IMR-90 (cell line): Measurements from ENCODE around the gene METTL15. TPM values are rescaled to one million over a fixed set of nuclear protein-coding genes. Genes with fewer than 3 reads are reported as not detected.

Experiments
- ATAC-seq: fragments of 200-7000 bp; cut with Tn5 transposase; 2 replicates; pipeline ENCODE4 v1.9.1; 2020; ENCODE audit warnings: low read depth, mild to moderate bottlenecking, moderate library complexity
- BruUV-seq: library from RNA; stranded (reverse); fragments of 400-500 nt; replicated peaks from 2 replicates; lab custom pipeline; 2021; lab: Mats Ljungman, UMichigan
- CTCF ChIA-PET: fragments of 300-600 bp; formaldehyde crosslinking; extraction: SDS; loops from one replicate; lab custom pipeline; 2021; ENCODE audit warnings: antibody characterized with exemption; lab: Yijun Ruan, JAX
- POLR2A ChIA-PET: fragments of 300-600 bp; sonication (Branson Sonifier 250); formaldehyde crosslinking; loops from one replicate; lab custom pipeline; 2022; ENCODE audit warnings: antibody characterized with exemption; ENCODE audit not compliant: unreplicated experiment; lab: Charles Lee
- DNase-seq: peaks from one replicate; pipeline ENCODE4 v3.0.0; 2013
- H2AFZ ChIP-seq: replicated peaks from 2 replicates; pipeline ENCODE3; 2013; ENCODE audit warnings: low read length, mild to moderate bottlenecking; ENCODE audit not compliant: poor library complexity
- H2AK5ac ChIP-seq: 2 replicates; pipeline ENCODE4 v1.6.1; 2013; ENCODE audit warnings: low read depth, low read length, inconsistent platforms
- H2AK9ac ChIP-seq: replicated peaks from 2 replicates; pipeline ENCODE3; 2013; ENCODE audit warnings: mild to moderate bottlenecking, low read depth, low read length, moderate library complexity; ENCODE audit not compliant: poor library complexity
- H2BK120ac ChIP-seq: 2 replicates; pipeline ENCODE4 v1.6.1; 2013; ENCODE audit warnings: low read depth, low read length, inconsistent platforms
- H2BK15ac ChIP-seq: 3 replicates; pipeline ENCODE4 v1.6.1; 2013; ENCODE audit warnings: low read depth, low read length, inconsistent platforms
- H2BK20ac ChIP-seq: 2 replicates; pipeline ENCODE4 v1.6.1; 2013; ENCODE audit warnings: low read depth, mild to moderate bottlenecking, inconsistent platforms, low read length, moderate library complexity
- H2BK5ac ChIP-seq: 2 replicates; pipeline ENCODE4 v1.6.1; 2013; ENCODE audit warnings: mild to moderate bottlenecking, low read depth, low read length, inconsistent platforms; ENCODE audit not compliant: poor library complexity, severe bottlenecking
- H3K14ac ChIP-seq: replicated peaks from 2 replicates; pipeline ENCODE4 v1.6.1; 2013; ENCODE audit warnings: low read depth, low read length, inconsistent platforms
- H3K18ac ChIP-seq: 2 replicates; pipeline ENCODE4 v1.6.1; 2013; ENCODE audit warnings: low read depth, low read length, control low read depth
- H3K23ac ChIP-seq: 2 replicates; pipeline ENCODE4 v1.6.1; 2013; ENCODE audit warnings: low read depth, low read length, inconsistent platforms
- H3K27ac ChIP-seq: 2 replicates; pipeline ENCODE4 v1.5.1; 2013; ENCODE audit warnings: mild to moderate bottlenecking, control low read depth, low read length; ENCODE audit not compliant: insufficient read depth
- H3K27me3 ChIP-seq: 2 replicates; pipeline ENCODE4 v1.6.1; 2013; ENCODE audit warnings: low read length; ENCODE audit not compliant: control insufficient read depth, insufficient read depth
- H3K36me3 ChIP-seq: 2 replicates; pipeline ENCODE4 v1.6.1; 2013; ENCODE audit warnings: low read length, mixed read lengths; ENCODE audit not compliant: control insufficient read depth, insufficient read depth
- H3K4ac ChIP-seq: 2 replicates; pipeline ENCODE4 v1.6.1; 2013; ENCODE audit warnings: low read depth, low read length, inconsistent platforms
- H3K4me1 ChIP-seq: 2 replicates; pipeline ENCODE4 v1.6.1; 2013; ENCODE audit warnings: low read length, mixed read lengths; ENCODE audit not compliant: control insufficient read depth, insufficient read depth
- H3K4me2 ChIP-seq: 2 replicates; pipeline ENCODE4 v1.6.1; 2013; ENCODE audit warnings: low read depth, mild to moderate bottlenecking, control low read depth, low read length, moderate library complexity
- H3K4me3 ChIP-seq: 2 replicates; pipeline ENCODE4 v1.5.1; 2013; ENCODE audit warnings: low read depth, mild to moderate bottlenecking, control low read depth, low read length, moderate library complexity; ENCODE audit not compliant: insufficient read depth
- H3K56ac ChIP-seq: 2 replicates; pipeline ENCODE4 v1.6.1; 2013; ENCODE audit warnings: low read length, inconsistent platforms; ENCODE audit not compliant: insufficient read depth; ENCODE audit errors: extremely low read depth
- H3K79me1 ChIP-seq, 2 experiments: 2 replicates each; pipeline ENCODE4 v1.6.1; 2013; ENCODE audit warnings: low read length in 2 of 2, inconsistent platforms in 1 of 2, low read depth in 1 of 2
- H3K9ac ChIP-seq: 2 replicates; pipeline ENCODE4 v1.6.1; 2013; ENCODE audit warnings: low read depth, low read length, control low read depth
- H3K9me1 ChIP-seq: 2 replicates; pipeline ENCODE4 v1.6.1; 2013; ENCODE audit warnings: low read length, inconsistent platforms; ENCODE audit not compliant: insufficient read depth
- H3K9me3 ChIP-seq: 2 replicates; pipeline ENCODE4 v1.6.1; 2013; ENCODE audit warnings: low read length; ENCODE audit not compliant: control insufficient read depth, insufficient read depth
- H4K20me1 ChIP-seq: 2 replicates; pipeline ENCODE4 v1.6.1; 2013; ENCODE audit warnings: low read length, inconsistent platforms; ENCODE audit not compliant: insufficient read depth
- H4K5ac ChIP-seq: 2 replicates; pipeline ENCODE4 v1.6.1; 2013; ENCODE audit warnings: mild to moderate bottlenecking, low read depth, low read length, control low read depth
- H4K8ac ChIP-seq, 2 experiments: 2 replicates each; pipeline ENCODE4 v1.6.1; 2013; ENCODE audit warnings: low read depth in 2 of 2, low read length in 2 of 2, control low read depth in 1 of 2, inconsistent platforms in 1 of 2
- H4K91ac ChIP-seq: 2 replicates; pipeline ENCODE4 v1.6.1; 2013; ENCODE audit warnings: low read depth, low read length, inconsistent platforms; ENCODE audit not compliant: insufficient read depth
- BHLHE40 ChIP-seq: fragments of 150-350 bp; IDR thresholded peaks from 2 replicates; pipeline ENCODE4 v1.6.1; 2016; ENCODE audit warnings: mild to moderate bottlenecking, low read depth, low read length
- CHD1 ChIP-seq: IDR thresholded peaks from 2 replicates; pipeline ENCODE4 v1.6.1; 2012; ENCODE audit warnings: low read depth, low read length, improper control_type of control experiment
- CTCF ChIP-seq: conservative IDR thresholded peaks from 2 replicates; pipeline ENCODE4 v1.5.1; 2012; ENCODE audit warnings: mild to moderate bottlenecking, low read depth, low read length, improper control_type of control experiment
- FOS ChIP-seq: fragments of 150-350 bp; IDR thresholded peaks from 2 replicates; pipeline ENCODE4 v1.6.1; 2016; ENCODE audit warnings: low read depth, low read length
- MXI1 ChIP-seq: IDR thresholded peaks from 2 replicates; pipeline ENCODE4 v1.6.1; 2012; ENCODE audit warnings: low read depth, mild to moderate bottlenecking, low read length, moderate library complexity, borderline replicate concordance
- NFE2L2 ChIP-seq: fragments of 150-350 bp; IDR thresholded peaks from 2 replicates; pipeline ENCODE4 v1.6.1; 2016; ENCODE audit warnings: low read depth, mild to moderate bottlenecking, low read length
- POLR2A ChIP-seq: IDR thresholded peaks from 2 replicates; pipeline ENCODE4 v1.6.1; 2012; ENCODE audit warnings: mild to moderate bottlenecking, low read depth, low read length
- RAD21 ChIP-seq: IDR thresholded peaks from 2 replicates; pipeline ENCODE4 v1.6.1; 2012; ENCODE audit warnings: low read length, improper control_type of control experiment
- RFX5 ChIP-seq: IDR thresholded peaks from 2 replicates; pipeline ENCODE4 v1.8.0; 2012; ENCODE audit warnings: low read depth, mild to moderate bottlenecking, low read length, moderate library complexity
- SMC3 ChIP-seq: fragments of 150-350 bp; IDR thresholded peaks from 2 replicates; pipeline ENCODE4 v1.6.1; 2016; ENCODE audit warnings: low read depth, mild to moderate bottlenecking, antibody characterized with exemption, low read length, moderate library complexity
- WGBS, 2 experiments: methylation state at CpG; one replicate each; pipeline versions ENCODE4 v1.1.5 to v1.1.7; 2013; ENCODE audit warnings: missing lambda C conversion rate in 2 of 2; ENCODE audit not compliant: insufficient read length in 1 of 2; ENCODE audit errors: extremely low coverage in 2 of 2; 5-methylcytosine and 5-hydroxymethylcytosine counted together
- dilution Hi-C: fragments of 300-500 bp; cut with HindIII; formaldehyde crosslinking; loops from one replicate; pipeline ENCODE4 v1.14.3; 2018; ENCODE audit warnings: low sequenced_read_pairs; ENCODE audit not compliant: unreplicated experiment
- in situ Hi-C: fragments of 300-500 bp; cut with MboI; formaldehyde crosslinking; loops from 3 replicates; pipeline ENCODE4 v1.14.3; 2019; ENCODE audit warnings: low sequenced_read_pairs, inconsistent platforms, mixed read lengths
- intact Hi-C: fragments of 100-400 bp; cut with micrococcal nuclease; formaldehyde crosslinking; loops from 2 replicates; pipeline ENCODE4 v1.10.0; 2022
- polyA plus RNA-seq, 3 experiments: library from polyadenylated mRNA; depleted of rRNA; stranded (reverse); fragments of >200 nt; gene quantifications; 2 replicates each; pipeline ENCODE4 v1.2.3, GENCODE V29; 2012; ENCODE audit warnings: low replicate concordance in 1 of 3
- total RNA-seq: library from RNA; depleted of rRNA; stranded (reverse); fragments of >200 nt; gene quantifications from 2 replicates; pipeline ENCODE4 v1.2.3, GENCODE V29; 2012

METTL15 gene
- total and polyA plus RNA-seq, 2 of the 4 experiments (the other 2 are of a cell fraction): 6.5 to 30.5 TPM

GRCh38 chr11:28104984-28105383 lies 3.2 kb upstream of the METTL15 start:
- H3K18ac ChIP-seq: no peak overlapping the region
- no peaks in the 10 kb centered on the region for H3K9me3 ChIP-seq
- H2BK15ac ChIP-seq: no peak overlapping the region
- no peaks in the 10 kb centered on the region for H4K20me1 ChIP-seq
- H4K8ac ChIP-seq: 0 out of 4 replicates have a peak overlapping the region, but pooled peaks of 1 of the 2 experiments have one; percentile 47
- DNase-seq (no peak), ATAC-seq (no peak)
- H3K9me1 ChIP-seq: no peaks in the 10 kb centered on the region
- TF ChIP-seq POLR2A (no peak), BHLHE40 (no peak), RFX5 (no peak), MXI1 (no peak), NFE2L2 (no peak), CTCF (no peak), SMC3 (no peak), FOS (no peak), CHD1 (no peak), RAD21 (no peak)
- no peaks in the 10 kb centered on the region for H3K36me3 ChIP-seq
- intact Hi-C loops: loop anchor here (5.0 kb wide), 2 partner anchors 422 to 592 kb away; no protein-coding TSS in a partner anchor
- 100% methylated on average over 1 of the region's 2 CpGs; no CpG with 5 or more reads in 1 of the 2 experiments for WGBS, 2 experiments
- H4K5ac ChIP-seq: no peak overlapping the region
- H4K91ac ChIP-seq: no peak overlapping the region
- peak overlapping the region; percentile 20 for H3K4me2 ChIP-seq
- no peaks in the 10 kb centered on the region; the same call in 1 of the 2 replicates for H3K4me1 ChIP-seq
- ChIA-PET CTCF (interaction anchor here (0.6 kb wide), 1 partner anchor 399 kb away, joined by 4 read pairs; no protein-coding TSS in a partner anchor), POLR2A (no interaction called here)
- no peak overlapping the region for H3K4ac ChIP-seq
- H2BK5ac ChIP-seq: peak overlapping the region; percentile 59
- no peak overlapping the region for H2AFZ ChIP-seq
- H3K23ac ChIP-seq: no peak overlapping the region; the same call in 1 of the 2 replicates
- no peak overlapping the region for H2AK5ac ChIP-seq
- H3K9ac ChIP-seq: peak overlapping the region; percentile 43; the same call in 1 of the 2 replicates
- H3K14ac ChIP-seq: no peak overlapping the region
- H2BK120ac ChIP-seq: no peak overlapping the region; the same call in 1 of the 2 replicates
- no peak overlapping the region for H3K4me3 ChIP-seq
- H2BK20ac ChIP-seq: no peak overlapping the region
- H3K27me3 ChIP-seq: no peaks in the 10 kb centered on the region
- no peak overlapping the region for H3K27ac ChIP-seq
- in situ Hi-C loops: loop anchor here (10.0 kb wide), 2 partner anchors 400 to 1230 kb away; partner anchors contain the start of gene BDNF
- peaks cover 6 to 31% of the 10 kb centered on the region in 2 experiments; a peak in 3 of 4 replicates for H3K79me1 ChIP-seq
- dilution Hi-C loops: no loop called here
- BruUV-seq: no TSS peak
- H2AK9ac ChIP-seq: no peak overlapping the region
- no peak overlapping the region for H3K56ac ChIP-seq
